Activated CD4-positive, alpha-beta T cell treated with anti-CD3 and anti-CD28 coated beads, Interleukin-2, amount 50 U/mL, for 16 hours (primary cell): ENCODE results near the gene SLC27A2.

Experiments
- DNase-seq: peaks from one replicate; pipeline ENCODE4 v3.0.0-alpha.2; 2020

The SLC27A2 gene

DNA sequence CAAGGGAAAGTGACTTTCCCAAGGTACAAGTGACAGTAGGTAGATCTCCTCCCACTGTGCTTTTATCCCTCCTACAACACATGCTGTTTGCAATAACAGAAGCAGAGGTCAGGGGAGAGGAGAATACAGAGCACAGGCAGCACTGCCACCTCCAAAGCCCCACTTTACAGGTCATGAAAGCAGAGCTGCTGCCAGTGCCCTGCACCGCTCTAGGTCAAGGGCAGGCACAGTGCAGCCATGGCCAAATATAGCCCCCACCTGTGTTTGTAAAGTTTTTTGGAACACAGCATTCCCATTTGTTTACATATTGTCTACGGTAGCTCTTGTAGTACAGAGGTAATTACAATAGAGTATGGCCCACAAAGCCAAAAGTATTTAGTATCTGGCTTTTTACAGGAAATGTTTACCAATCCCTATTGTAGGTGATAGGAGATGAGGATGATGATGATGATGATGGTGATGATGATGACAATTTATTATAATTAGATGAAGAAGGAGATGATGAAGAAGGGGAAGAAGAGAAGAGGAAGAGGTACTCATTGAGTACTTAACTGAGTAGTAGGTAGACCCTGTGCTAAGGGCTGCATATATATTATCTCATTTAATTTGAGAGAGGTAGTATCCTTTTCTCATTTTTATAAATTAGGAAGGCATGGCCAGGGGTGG, 63.1 kb downstream of the SLC27A2 start:
- no peak for DNase-seq

DNA sequence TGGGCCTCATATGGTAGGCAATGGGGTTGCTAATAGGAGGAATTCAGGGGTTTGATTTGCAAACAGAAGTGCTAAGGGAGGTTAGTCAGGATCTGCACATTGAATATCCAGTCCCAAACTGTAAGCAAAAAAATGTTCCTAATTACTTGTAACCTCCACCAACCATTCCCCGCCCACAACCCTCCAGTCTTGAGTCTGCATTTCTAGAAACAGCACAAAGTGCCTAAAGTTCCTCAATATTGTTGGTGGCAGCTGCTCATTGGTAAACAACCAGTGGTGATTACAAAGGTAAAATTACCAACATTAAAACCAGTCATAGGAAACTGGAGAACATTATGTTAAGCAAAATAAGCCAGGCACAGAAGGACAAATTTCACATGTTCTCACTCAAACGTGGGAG, 64.6 kb downstream of the SLC27A2 start:
- no peak for DNase-seq

DNA sequence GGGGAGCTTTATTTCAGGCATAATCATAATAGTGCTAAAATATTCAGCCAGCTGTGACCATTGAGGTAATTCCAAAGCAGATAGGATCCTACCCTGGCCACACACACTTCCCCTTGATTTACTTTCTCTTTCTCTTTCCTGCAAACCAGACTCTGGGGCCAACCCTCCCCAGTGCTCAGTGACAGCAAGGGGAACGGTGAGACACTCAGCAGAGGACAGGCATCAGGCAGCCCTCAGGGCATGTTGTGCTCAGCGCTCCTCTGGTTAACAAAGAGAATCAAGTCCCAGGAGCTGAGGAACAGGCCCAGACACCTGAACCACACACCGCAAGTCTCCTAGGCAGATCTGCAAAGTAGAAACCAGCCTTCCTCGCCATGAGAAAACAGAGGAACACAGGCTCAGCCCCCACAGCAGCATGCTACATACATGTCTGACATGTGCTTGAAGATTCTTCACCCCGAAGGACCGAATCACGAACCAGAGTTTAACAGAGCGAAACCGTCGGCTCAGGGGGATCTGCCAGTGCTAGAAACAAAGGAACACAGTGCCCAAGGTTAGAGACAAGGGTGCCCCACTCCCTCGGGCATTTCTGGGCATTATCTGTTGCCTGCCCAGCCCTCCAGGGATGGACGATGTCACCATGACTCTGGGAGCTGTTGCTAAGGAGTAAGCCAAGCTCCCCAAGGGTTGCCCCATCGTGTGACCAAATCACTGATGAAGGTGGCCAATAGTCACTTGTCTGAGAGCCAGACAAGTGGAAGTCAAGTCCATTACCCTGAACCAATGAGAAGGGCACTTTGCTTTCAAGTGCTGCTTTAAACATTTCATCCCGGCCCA, 66.0 kb downstream of the SLC27A2 start:
- DNase-seq, result peak; percentile 82

DNA sequence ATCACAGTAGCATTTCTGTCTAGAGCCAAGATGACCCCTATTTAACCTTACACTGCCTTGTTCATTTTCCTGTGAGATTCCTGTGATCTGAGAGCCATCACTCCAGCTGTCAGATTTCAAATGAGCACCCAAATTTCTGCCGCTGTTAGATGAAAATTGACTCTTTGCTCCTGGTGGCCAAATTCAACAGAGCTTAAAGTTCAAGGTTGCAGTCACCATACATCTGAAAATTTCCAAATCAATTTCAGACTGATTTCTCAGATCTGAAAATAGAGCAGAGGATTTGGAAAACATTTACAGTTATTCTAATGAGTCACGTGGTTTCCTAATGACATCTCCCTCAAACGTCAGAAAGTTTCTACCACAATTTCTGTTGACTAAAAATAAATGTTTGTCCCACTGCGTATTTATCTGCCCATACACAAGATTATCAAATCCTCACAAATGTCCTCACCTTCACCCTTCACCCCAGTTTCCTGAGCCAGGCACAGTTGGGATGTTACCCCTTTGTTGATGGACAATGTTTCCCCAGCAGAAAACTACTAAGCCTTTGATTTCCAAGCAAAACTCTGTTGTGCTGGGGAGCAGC, 67.1 kb downstream of the SLC27A2 start:
- peak; percentile 54 for DNase-seq

DNA sequence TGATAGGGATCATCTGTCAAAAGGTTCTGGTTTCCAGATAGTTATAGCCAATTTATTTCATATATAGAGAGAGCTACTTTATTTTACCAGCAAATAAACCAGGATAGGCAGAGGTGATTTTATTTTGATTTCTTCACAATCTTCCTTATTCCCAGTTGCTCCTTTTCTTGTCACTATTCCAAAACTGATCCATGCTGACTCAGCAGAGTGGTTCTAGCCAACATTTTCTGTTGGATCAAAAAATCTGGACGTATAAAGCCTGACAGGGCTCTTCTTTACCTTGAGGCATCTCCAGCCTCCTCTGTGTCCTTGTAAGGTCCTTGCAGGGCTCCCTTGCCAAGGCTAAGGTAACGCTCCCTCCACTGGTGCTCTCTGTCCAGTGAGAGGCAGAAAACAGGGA, 67.7 kb downstream of the SLC27A2 start:
- no peak for DNase-seq

DNA sequence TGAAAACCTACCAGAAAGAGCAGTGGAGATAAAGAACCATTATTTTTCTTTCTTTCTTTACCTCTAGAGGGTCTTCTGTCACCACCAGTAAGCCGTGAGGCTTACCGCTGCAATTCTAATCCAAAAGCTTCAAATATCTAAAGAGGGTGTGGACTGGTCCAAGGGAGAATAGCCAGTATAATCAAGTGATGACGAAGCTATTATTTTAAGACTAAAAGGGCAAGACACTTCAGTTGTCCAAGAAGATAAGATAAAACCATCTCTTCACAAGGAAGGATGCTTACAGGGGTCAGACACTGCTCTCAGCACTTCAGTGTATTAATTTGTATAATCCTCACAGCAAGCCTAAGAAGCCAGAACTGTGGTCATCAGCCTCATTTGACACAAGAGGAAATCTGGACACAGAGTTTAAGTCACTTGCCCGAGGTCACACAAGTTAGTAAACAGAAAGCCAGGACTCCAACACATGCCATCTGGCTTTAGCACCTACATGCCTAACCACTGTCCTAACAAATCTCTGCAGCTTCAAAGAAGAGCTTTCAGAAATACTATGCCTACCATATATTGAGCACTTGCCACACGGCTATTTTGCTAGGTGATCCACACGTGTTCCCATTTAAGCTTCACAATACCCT, 68.9 kb downstream of the SLC27A2 start:
- no peak for DNase-seq

DNA sequence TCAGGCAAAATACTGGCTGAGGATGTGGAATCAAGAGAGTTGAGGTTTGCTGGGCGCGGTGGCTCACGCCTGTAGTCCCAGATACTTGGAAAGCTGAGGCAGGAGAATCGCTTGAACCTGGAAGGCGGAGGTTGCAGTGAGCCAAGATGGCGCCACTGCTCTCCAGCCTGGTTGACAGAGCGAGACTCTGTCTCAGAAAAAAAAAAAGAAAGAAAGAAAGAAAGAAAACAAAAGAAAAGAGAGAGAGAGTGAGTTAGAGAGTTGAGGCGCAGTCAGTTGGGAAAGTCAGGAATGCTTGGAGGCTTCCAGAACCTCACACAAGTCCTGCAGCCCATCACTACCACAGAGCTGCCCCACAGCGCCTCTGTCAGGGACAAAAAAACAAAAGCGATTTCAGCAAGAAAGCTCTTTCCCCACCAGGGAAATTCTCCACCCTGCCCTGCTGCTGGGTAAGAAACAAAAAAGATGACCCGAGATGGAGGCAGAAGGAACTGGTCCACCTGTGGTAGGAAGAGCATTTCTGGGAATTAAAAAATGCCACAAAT, 69.7 kb downstream of the SLC27A2 start:
- DNase-seq, result no peak

DNA sequence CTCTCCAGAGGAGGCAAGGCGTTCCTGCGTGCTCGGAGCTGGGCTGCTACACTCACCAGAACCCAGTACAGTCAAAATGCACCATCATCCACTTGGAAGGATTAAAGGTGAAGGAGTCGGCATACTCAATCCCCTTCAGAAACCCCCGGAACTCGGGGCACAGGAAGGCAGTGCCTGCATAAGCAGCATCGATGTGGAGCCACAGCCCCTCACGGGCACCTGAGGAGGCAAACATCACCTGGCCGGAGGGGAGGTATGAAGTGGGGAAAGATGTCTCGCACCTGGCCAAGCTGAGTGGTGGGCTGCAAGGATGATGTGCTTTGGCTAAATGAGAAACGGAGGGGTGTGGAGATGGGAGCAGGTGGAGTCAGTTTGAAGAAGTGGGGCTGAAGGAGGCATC, 70.6 kb downstream of the SLC27A2 start:
- DNase-seq, result no peak

DNA sequence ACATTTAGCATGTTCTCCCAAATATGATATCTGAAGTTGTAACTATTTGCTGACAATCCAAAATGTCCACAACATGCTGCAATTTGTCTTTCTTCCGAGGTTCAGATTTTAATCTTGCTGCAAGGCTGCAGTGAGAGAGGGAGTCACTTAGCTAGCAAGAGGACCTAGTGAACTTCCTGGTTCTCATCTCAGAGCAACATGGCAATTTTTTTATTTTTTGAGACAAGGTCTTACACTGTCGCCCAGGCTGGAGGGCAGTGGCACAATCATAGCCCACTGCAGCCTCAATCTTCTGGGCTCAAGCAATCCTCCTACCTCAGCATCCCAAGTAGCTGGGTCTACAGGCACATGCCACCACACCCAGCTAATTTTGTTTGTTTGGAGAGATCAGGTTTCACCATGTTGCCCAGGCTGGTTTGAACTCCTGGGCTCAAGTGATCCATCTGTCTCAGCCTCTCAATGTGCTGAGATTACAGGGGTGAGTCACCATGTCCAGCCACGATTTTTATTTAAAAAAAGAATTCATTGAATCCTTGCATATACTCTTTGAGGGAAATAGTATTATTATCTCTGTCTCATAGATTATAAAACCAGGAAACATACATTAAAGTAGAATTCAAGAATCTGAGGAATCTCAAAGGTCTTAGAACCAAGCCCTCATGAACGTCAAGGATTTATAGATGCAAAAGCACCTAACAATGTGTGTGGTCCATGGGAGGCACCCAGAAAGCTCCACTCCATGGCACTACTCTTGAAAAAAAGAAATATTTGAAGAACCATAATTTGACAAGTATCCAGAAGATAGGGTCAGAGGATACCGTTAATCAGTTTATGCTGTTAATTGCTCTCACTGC, 74.4 kb downstream of the SLC27A2 start:
- DNase-seq, result no peak

DNA sequence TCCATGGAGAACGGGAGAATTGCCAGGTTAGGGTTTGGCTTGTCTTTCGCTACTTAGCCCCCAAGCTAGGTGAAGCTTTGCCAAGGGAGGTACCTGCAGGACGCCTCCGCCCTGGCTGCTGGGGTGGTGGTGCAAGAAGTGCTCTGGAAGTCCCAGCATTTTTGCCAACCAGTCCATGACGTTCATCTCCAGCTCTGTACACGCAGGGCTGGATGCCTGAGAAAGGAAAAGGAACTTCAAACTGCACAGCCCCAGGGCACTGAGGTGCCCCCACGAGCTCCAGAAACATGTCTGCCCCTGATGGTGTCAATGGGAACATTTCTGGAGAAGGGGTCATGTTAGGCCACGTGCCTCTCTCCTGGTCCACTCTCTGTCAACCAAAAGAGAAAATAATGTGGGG, 75.3 kb downstream of the SLC27A2 start:
- DNase-seq, result no peak

DNA sequence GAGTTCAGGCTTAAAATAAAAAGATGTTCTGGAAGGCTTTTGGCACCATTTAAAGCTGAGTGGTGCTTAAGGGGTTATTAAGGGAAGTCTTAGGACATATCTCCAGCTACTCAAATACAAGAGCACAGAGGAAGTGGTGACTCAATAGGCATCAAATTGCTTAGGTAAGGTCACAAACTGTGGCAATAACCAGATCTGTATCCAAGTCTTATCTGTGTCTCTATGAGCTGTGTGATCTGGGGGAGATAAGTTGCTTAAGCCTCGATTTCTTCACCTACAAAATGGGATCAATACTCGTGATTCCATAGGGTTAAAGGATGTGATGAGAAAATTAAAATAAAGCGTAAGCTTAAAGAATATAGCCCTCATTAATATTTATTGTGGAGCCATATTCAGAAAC, 75.9 kb downstream of the SLC27A2 start:
- peak; percentile 68 for DNase-seq

DNA sequence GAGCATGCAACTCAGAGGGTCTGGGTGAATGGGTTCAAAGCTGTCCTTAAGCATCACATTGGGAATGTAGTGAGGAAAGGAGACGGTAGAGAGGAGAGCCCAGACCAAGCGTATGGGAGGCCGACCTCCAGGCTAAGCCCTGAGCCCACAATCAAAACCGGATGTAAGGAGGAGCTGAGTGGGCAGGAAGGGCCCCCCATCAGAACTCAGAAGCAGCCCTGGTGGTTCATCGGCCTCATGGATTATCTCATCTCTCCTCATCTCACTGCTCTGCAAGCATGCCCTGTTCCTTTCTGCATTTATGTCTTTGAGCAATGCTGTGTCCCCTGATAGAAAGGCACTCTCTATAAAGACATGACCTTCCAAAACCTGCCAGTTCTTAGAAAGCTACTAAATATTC, 77.3 kb downstream of the SLC27A2 start:
- no peak for DNase-seq

DNA sequence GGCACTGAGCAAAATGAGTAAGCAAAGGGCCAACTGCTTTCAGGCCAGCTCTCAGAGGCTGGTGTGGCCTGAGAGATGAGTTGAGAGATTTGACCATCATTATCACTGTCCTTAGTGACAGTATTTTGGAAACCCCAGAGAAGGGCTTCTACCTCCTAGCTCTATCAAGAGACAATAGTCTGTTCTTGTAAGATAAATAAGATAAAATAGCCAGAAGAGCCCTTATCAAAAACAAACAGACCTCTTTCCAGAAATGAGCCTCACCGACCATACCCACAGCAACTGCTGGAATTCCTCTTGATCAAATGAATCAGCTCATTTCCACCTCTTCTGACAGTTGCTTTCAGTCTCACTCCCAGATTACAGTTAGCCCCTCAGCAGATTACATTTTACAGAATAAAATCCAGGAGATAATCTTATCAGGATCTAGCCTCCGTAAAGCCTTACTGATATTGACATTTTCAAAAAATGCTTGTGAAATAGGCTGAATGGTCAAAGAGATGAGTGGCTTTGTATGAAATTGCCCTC, 79.0 kb downstream of the SLC27A2 start:
- DNase-seq, result peak; percentile 82

DNA sequence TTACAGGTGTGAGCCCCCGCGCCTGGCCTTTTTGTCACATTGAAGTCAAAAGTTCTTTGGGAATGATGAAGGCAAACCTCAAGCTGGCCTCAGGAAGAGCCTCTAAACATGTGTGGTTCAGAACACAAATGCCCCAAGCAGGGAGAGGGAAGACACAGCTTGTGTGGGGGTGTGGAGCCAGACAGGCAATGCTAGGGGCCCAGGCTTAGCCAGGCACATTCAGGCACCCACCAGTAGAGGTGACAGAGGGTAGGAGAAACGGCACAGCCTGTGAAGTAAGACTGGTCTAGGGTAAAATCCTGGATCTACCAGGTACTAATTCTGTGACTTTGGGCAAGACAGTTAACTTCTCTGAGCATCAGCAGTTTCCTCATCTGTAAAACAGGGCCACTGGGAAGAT, 80.0 kb downstream of the SLC27A2 start:
- DNase-seq, result peak; percentile 57

DNA sequence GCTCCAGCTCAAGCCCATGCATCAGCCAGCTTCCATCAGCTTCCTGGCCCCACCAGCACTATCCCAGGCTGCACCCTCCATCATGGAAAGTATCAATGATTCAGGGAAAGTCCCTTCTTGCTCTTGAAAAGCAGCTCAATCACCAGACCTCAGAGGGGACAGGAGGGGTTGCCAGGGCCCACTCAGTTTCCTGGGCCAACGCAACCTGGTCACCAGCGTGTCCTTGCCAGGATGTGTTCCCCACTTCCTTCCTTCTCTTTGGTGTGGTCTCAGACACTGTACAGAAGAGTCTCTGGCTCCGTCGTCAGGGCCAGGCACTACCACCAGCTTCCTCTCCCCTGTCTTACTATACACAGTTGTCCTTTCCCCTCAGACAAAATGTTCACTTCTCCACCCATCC, 80.5 kb downstream of the SLC27A2 start:
- peak; percentile 80 for DNase-seq

DNA sequence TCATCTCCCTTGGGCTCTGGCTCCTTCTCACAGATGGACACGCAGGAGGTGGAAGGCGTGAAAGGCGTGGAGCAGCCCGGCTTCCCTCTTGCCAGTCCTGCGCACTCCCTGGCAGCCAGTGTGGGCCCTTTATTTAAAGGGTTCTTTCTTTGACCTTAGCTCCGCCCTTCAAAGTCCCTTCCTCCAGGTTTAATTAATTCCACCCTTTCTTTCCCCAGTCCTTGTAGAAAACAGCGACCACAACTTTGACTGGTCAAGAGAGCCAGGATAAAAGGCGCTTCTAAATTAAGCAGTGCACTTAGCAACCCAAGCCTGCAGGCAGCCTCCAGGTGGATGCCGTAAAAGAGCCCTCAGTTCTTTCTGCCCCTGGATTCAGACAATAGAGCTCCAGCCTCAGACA, 83.6 kb downstream of the SLC27A2 start, which contains the start of gene HDC:
Gene HDC, minus strand, starts transcription at position 107 of the 400 bp plus-strand sequence. Its CDS starts 103 bp downstream, at position 4.
- DNase-seq, result no peak

DNA sequence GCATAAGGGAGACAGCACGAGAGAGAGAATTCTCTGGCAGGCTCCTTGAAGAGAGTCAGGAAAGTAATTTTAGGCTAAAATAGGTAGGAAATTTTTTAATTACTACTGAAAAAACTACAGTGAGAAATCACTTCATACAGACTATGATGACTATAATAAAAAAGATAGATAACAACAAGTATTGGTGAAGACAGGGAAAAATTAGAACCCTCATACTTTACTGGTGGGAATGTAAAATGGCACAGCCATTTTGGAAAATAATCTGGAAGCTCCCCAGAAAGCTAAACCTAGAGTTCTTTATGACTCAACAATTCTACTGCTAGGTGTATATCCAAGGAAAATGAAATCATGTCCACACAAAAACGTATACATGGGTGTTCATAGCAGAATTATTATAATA, 85.6 kb downstream of the SLC27A2 start:
- DNase-seq, result no peak

DNA sequence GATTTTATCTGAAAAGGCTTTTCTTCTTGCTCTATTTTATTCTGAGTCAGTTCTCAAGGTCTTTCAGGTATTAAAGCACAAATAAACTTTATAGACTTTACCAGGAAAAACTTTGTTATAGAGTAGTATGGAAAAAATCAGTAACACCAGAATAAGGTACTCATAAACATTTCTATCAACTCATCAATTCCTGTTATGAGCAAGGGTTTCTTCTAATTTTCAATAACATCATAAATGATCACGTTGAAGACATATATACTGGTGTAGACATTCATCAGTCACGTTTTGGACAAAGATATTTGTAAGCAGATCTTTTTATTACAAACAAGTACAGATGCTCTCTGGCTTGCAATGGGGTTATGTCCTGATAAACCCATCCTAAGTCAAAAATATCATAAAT, 93.1 kb downstream of the SLC27A2 start:
- DNase-seq, result no peak

DNA sequence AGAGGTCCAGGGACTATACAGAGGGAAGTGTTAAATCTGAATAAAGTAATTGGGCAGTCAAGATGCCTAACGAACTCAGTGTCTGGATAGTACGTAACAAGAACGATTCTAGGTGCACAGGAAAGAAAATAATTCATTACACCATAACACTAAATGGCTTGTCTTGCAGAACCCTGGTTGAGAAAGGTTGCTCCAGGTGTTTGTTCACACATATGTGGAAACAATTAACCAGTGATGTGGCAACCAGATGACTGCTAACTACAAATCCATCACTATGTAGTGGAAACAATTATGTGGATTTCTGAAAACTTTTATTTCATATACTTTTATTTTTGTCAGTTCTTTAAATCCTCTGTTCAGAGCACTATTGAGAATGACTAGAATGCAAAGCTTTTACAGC, 93.9 kb downstream of the SLC27A2 start:
- DNase-seq, result no peak

DNA sequence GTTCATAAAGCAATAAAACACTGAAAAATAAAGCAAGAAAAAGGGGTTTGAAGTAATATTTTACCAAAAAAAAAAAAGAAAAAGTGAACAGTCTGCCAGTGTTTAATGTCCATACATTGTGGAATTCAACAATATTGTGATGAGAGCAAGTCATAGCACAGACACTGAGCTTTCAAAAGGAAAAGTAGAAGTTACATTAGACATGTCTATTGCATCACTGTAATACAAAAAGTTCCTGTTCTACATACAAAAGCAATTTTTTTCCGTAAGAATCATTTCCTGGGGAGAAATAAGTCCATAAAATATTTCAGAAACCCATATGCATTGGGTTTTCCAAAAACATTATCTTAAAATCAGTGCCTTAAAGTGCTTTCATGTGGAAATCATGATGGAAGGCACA, 95.4 kb downstream of the SLC27A2 start:
- no peak for DNase-seq

DNA sequence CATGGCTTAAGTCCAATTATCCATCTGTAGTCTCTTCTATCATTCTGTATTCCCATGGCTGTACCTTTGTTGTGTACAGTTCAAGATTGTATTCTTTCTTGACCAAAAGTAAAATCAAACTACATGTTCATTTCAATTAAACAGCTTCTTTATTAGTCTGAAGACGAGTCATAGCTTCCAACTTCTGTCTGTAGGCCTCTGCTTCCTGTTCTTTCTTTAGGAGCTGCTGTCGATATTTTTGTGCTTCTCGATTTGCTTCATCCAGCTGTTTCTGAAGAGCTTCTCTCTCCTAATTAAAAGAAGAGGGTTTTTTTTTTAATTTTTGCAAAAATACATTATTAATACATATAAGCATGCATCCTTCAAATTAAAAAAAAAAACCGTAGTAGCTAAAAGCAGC, 96.5 kb downstream of the SLC27A2 start:
- DNase-seq, result no peak

DNA sequence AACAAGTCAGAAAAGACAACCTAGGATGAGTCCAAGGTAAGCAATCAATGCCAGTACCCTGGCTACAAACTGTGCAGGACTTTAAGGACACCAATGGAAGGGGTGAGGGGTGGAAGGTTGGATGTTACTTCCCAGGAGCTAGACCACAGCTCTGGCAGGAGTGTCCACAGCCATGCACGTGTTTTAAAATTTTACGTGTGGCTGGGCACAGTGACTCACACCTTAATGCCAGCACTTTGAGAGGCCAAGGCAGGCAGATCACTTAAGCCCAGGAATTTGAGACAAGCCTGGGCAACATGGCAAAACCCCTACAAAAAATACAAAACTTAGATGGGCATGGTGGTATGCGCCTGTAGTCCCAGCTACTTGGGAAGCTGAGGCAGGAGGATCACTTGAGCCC, 98.3 kb downstream of the SLC27A2 start:
- no peak for DNase-seq
